HG03064 (cell line): Measurements from ENCODE around the gene DDHD1.

ENCODE experiments used
- ATAC-seq: cut with Tn5 transposase; IDR thresholded peaks from one replicate; pipeline ENCODE4 v1.9.1; 2021; ENCODE audit warnings: low read depth; ENCODE audit not compliant: unreplicated experiment

DDHD1 gene

DNA sequence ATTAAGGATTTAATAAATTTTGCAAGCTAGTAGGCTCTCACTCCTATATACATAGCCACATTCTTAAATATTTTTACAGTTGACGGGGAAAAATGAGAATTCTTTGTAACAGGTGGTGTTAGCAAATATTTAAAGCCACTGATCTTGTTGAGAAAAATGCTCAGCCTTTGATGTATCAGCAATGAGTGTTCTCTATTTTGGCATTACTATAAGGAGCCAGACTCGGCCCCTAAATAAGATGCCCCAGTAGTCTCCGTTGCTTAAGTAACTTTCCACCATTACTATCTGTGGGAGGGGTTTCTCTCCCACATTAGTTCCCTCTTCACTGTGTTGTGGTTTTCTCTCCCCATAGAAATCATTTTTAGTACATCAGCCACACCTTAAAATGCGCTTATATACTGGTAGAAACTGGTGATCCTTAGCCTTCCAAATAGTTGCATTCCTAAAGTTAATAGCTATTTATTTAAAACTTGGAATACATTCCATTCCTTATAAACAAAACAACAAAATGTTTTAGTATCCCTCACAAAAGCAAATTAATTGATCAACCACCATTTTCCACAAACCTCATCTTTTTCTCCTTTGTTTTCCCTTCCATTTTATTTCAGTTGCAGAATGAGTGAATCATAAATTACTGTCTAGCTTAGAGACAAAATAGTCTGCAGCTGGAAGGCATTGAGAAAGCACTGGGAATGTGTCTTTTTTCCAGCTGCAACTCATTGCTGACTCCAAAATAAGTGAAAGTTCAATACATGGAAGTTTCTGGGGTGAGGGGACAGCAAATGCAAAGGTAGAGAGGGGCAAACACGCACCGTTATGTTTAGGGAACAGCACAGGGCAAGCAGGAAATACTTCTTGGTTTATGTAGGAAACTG, 117.5 kb downstream of the DDHD1 start:
- no peak for ATAC-seq

GRCh38 chr14:53034688-53035230, 118.4 kb downstream of the DDHD1 start:
- ATAC-seq: no peak

DNA sequence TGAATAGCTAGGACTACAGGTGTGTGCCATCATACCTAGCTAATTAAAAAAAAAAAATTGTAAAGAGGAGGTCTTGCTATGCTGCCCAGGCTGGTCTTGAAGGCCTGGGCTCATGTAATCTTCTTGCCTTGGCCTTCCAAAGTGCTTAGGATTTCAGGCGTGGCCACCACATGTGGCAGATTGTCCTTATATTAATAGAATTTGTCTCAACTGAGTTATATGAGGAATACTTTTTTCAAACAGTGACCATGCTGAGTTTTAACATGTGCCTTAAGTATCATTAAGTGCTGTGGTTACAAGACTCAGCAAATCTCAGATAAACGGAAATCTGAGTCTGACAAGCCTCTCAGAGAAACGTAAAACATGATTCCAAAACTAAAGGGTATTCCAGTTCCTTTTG, 119.1 kb downstream of the DDHD1 start:
- ATAC-seq: no peak

DNA sequence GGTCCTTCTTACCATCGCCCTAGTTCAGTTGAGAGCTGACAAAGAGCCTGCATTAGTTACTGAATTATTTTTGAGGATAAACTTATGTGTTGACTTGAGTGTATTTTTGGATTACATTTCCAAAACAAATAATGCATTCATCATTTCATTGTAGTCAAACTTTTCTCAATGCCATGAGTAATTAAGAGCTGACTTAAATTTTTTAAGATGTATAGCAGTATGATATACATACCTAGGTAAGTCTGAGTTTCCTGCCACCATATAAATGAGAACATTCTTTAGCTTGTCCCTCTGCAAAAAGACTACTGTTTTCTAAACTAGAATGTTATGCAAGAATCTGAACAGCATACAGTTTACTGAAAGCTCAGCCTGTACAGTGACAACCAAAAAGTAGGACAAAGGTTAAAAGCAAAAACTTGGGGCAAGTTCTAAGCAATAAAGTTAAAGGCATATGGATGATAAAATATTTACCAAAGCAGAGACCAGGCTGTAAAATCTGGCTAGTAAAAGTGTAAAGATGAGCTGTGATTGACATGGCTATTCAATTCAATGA, 120.2 kb downstream of the DDHD1 start:
- no peak for ATAC-seq

DNA sequence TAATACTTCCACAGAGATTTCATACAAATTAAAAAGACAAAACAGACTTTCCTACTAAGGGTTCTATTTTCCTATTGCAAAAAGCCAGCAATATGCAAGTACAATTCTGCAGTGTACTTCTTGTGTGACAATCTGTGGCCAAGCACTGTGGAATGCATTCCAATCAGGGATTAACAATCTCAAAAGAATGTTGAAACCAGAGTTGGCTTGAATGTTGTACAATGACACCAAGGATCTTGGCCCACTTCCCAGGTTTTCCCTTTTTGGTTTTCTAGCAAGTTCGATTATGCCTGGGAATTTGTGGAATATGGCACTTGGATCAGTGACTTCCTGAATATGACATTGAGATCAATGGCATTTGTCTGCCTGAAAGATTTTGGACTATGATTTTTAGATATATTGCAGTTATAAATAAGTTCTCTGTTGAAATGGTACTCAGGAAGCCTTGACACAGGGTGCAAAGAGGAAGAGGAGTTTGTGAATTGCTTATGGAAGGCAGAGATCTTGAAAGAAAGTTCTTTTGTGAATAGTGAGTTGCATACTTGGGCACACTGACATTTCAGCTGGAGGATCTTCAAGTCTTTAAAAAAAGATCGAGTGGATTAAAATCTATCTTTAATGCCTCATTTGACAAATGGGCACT, 120.8 kb downstream of the DDHD1 start:
- ATAC-seq: no peak

DNA sequence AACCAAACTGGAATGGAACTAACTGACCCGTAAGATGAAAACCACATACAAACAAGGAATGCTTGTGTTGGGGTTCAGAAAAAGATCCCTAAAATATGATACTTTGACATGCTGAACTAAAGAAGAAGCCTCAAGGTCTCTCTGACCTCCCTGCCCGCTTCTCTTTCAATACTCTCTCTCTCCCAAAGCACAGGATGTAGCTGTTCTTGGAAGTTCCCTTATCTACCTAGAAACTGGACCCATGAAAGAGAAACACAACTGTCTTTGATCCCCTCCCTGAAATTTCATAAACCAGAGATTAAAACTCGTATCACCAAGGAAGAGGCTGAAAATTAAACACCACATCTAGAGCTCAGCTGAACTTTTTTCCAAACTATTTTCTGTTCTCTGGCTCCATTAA, 125.6 kb downstream of the DDHD1 start:
- no peak for ATAC-seq

DNA sequence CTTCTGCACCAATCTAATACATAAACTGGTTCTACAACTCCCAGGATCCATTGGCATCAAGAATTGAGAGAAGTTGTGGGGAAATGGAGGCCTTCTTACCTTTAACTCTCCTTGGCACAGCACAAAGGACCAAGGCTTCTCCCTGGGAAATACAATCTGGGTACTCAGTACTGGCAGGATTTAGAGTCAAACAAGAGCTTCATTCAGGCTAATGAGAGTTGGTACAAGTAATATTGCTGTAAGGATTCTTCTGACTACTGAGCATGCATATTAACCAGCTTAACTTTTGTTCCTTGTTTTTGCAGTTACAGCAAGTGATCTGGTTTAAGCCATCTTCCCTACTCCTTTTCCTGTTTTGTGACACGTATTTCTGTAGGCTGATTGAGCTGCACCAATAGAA, 126.1 kb downstream of the DDHD1 start:
- ATAC-seq: no peak

DNA sequence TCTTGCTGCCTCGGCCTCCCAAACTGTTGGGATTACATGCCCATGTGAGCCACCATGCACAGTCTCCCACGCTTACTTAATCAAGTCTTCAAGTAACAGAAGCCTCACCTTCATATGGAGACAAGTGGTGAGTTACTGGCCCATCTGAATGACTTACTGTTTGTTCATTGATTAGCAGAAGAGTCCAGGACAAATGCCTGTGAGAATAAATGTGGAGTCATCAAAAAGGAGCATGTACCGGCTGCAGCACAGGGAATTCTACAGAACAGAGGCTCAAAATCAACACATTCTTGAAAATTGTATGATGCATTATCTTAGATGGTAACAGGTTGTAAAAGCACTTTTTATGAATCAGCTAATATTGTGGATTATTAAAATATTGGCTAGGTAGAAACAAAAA, 129.8 kb downstream of the DDHD1 start:
- ATAC-seq: no peak

GRCh38 chr14:53022593-53022992, 130.5 kb downstream of the DDHD1 start:
- ATAC-seq: no peak

DNA sequence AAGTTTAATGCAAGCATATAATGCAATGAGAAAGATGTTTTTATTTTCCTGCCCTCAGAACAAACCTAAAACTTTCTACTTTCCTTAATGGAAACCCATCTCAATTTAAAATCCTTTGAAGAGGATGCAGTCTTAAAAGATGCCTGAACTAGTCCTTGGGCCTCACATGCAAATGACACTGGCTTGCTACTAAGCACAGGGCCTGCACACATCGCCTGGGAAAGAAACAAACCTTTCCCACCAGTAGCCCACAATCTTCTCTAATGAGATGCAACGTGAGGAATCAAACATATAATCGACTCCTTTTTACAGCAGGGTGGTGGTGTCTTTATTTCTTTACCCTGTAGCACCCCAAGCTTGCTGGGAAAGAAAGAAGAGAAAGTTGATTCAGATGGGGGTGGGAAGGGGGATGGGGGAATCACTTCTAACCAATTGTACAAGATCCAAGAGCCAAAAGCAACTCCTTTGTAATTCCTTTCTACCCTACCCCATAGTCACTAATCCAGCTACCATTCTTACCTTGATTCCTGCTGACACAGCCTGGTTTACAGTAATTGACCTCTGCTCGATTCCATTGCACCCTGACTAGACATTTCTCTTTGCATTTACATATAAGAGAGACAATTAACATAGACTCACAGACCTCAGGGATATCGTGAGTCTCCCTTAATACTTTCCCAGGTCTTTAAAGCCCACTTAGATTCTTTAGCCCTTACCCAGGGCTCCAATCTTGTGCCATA, 132.8 kb downstream of the DDHD1 start:
- no peak for ATAC-seq

GRCh38 chr14:53019406-53019805, 133.7 kb downstream of the DDHD1 start:
- ATAC-seq: no peak

GRCh38 chr14:53017837-53018236, 135.3 kb downstream of the DDHD1 start:
- ATAC-seq: no peak

GRCh38 chr14:53016919-53017318, 136.2 kb downstream of the DDHD1 start:
- ATAC-seq: no peak

DNA sequence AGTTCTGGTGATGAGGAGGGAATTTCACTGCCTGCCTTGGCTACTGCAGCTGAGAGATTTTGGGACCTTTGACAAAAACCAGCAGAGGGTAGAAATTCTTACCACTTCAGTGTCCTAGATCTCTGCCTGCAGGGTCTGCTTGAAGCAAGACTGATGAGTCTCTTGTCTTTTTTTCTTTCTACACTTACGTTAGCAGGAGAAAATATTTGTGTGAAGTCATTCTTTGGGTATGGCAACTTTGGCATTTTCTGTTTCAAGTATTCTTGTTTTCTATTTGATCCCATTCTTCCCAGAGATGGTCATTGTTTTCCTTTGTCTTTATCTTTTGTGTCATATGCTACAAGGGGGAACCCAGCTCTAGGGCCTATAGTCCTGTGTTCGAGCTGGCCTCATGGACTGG, 136.6 kb downstream of the DDHD1 start:
- no peak for ATAC-seq

GRCh38 chr14:53011053-53011462, 142.1 kb downstream of the DDHD1 start:
- no peak for ATAC-seq

GRCh38 chr14:53010193-53011040, 142.7 kb downstream of the DDHD1 start:
- ATAC-seq: no peak

DNA sequence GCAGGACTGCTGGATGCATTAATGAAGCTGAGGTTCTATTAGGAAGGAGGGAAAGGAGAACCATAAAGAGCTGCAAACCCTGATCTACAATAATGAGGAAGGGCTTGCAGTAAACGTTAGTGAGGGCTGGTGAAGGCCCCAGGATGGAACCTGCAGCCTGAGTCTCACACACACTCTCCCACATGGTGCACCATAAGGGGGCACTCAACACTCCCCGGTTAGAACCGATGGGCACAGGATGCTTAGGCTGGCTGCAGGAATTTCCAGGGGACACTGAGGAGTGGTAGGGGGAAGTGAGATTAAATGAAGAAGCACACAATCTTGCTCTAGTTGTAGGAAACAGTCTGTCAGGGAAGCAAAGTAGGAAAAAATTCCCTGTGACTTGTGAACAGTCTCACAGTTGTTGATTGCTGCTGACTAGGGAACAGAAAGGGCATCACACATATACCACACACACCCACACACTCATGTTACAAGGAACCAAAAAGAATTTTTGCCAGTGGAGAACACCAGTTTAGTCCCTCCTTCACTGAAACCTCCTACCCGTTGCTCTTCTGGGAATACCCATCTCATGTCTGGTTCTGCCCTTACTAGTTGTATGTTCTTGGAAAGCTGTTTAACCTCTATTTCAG, 146.1 kb downstream of the DDHD1 start:
- ATAC-seq: no peak

DNA sequence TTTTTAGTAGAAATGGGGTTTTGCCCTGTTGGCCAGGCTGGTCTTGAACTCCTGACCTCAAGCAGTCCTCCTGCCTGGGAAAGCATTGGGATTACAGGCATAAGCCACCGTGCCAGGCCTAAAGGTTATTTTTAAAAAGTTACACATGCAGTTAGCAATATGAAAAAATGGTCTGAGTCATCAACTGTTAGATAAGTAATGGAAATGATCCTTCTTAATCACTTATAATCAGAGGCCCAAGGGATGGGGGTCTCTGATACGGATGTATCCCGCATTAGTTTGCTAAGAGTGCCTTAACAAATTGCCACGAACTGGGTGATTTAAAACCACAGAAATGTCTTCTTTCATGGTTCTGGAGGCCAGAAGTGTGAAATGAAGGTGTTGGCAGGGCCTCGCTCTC, 148.1 kb downstream of the DDHD1 start:
- ATAC-seq: no peak

- ATAC-seq: no peak
These were observed 149.3 kb downstream of the DDHD1 start for GRCh38 chr14:53003776-53004175.

DNA sequence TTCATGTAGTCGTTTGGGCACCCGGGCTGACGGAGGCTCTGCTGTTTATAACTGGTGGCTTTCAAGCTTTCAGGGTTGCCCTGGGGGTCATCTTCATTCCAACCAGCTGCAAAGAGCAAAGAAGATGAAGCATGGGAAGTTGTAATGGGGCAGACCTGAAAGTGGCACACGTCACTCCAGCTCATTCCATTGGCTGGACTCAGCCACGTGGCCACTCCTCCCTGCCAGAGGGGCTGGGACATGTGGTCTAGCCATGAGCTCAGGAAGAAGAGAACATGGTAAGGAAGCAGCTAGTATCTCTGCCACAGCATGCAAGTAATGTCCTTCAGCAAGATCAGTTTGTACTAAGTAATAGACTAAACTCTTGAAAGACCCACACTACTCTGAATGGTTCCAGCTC, 150.5 kb downstream of the DDHD1 start:
- no peak for ATAC-seq
